Smooth muscle cell (in vitro differentiated cells): ENCODE measurements around the gene C1QTNF7. TPM values are rescaled to one million over a fixed set of nuclear protein-coding genes. Genes with fewer than 3 reads are reported as not detected.

Experiments used
- DNase-seq: peaks from one replicate; lab custom pipeline; 2025; ENCODE audit not compliant: unreplicated experiment; lab: John Stamatoyannopoulos, UW
- H2AFZ ChIP-seq: fragments of 200-600 bp; sonication (generic); 2 replicates; pipeline ENCODE4 v1.6.0; 2016; ENCODE audit warnings: antibody characterized with exemption, low read depth, mild to moderate bottlenecking
- H3F3A ChIP-seq: fragments of 200-600 bp; sonication (generic); 2 replicates; pipeline ENCODE4 v1.6.0; 2017; ENCODE audit warnings: antibody characterized with exemption, low read depth
- H3K27ac ChIP-seq: fragments of 200-600 bp; sonication (generic); 2 replicates; pipeline ENCODE4 v1.5.1; 2016; ENCODE audit warnings: low read depth, mild to moderate bottlenecking
- H3K27me3 ChIP-seq: fragments of 200-600 bp; sonication (generic); 2 replicates; pipeline ENCODE4 v1.6.1; 2016; ENCODE audit warnings: low read depth, mild to moderate bottlenecking
- H3K36me3 ChIP-seq: fragments of 200-600 bp; sonication (generic); 2 replicates; pipeline ENCODE4 v1.5.1; 2016; ENCODE audit warnings: low read depth
- H3K4me1 ChIP-seq: fragments of 200-600 bp; sonication (generic); 2 replicates; pipeline ENCODE4 v1.5.1; 2016; ENCODE audit warnings: low read depth
- H3K4me2 ChIP-seq: fragments of 200-600 bp; sonication (generic); 2 replicates; pipeline ENCODE4 v1.6.0; 2016; ENCODE audit warnings: mild to moderate bottlenecking
- H3K4me3 ChIP-seq: fragments of 200-600 bp; sonication (generic); 2 replicates; pipeline ENCODE4 v1.5.1; 2016; ENCODE audit warnings: mild to moderate bottlenecking
- H3K79me2 ChIP-seq: fragments of 200-600 bp; sonication (generic); 2 replicates; pipeline ENCODE4 v1.6.0; 2016; ENCODE audit warnings: low read depth, mild to moderate bottlenecking
- H3K9ac ChIP-seq: fragments of 200-600 bp; sonication (generic); 2 replicates; pipeline ENCODE4 v1.6.0; 2016; ENCODE audit warnings: low read depth
- H3K9me3 ChIP-seq: fragments of 200-600 bp; sonication (generic); replicated peaks from 2 replicates; pipeline ENCODE4 v1.5.1; 2016; ENCODE audit warnings: low read depth
- H4K20me1 ChIP-seq: fragments of 200-600 bp; sonication (generic); 2 replicates; pipeline ENCODE4 v1.6.0; 2016; ENCODE audit warnings: low read depth
- CTCF ChIP-seq: fragments of 200-600 bp; sonication (generic); IDR thresholded peaks from 2 replicates; pipeline ENCODE4 v1.5.1; 2017; ENCODE audit warnings: borderline replicate concordance, mild to moderate bottlenecking, antibody characterized with exemption; ENCODE audit not compliant: insufficient read depth, poor library complexity, severe bottlenecking
- WGBS: methylation state at CpG from one replicate; pipeline ENCODE4 v1.1.7; 2016; ENCODE audit warnings: low lambda C conversion rate; 5-methylcytosine and 5-hydroxymethylcytosine counted together
- polyA plus RNA-seq: library from polyadenylated mRNA; unstranded; fragments of >200 nt; fragmentation: Nextera tagmentation; extraction: Ambion mirVana; gene quantifications from 2 replicates; pipeline ENCODE4 v1.2.1, GENCODE V29; 2016
- total RNA-seq: library from RNA; depleted of rRNA; stranded (reverse); fragments of >200 nt; gene quantifications from 2 replicates; pipeline ENCODE4 v1.2.3, GENCODE V29; 2014

Gene C1QTNF7
- total and polyA plus RNA-seq, 2 experiments from 2014 or later: 2.3 to 5.3 TPM

GRCh38 chr4:15488658-15489470 is 61.0 kb downstream of the C1QTNF7 start:
- Histone ChIP-seq H3K9ac (no peak overlapping the region), H3K4me1 (no peaks in the 10 kb centered on the region), H4K20me1 (no peaks in the 10 kb centered on the region), H3K27me3 (no peaks in the 10 kb centered on the region), H3K4me2 (no peak overlapping the region), H3K36me3 (peaks cover 16% of the 10 kb centered on the region), H3K9me3 (peaks cover 3% of the 10 kb centered on the region), H3K79me2 (no peaks in the 10 kb centered on the region), H2AFZ (no peak overlapping the region), H3K27ac (no peak overlapping the region), H3F3A (no peaks in the 10 kb centered on the region), H3K4me3 (no peak overlapping the region)
- DNase-seq: no peak
- 96% methylated on average over 6 of the region's 6 CpGs for WGBS
- TF ChIP-seq CTCF: no peak

GRCh38 chr4:15489551-15489950 is 61.7 kb downstream of the C1QTNF7 start:
- H3K79me2 ChIP-seq: no peaks in the 10 kb centered on the region
- H3K27me3 ChIP-seq: no peaks in the 10 kb centered on the region
- H2AFZ ChIP-seq: no peak overlapping the region
- H3K9ac ChIP-seq: no peak overlapping the region
- H3K4me2 ChIP-seq: no peak overlapping the region
- no peak for TF ChIP-seq CTCF
- peaks cover 16% of the 10 kb centered on the region for H3K36me3 ChIP-seq
- H3K4me3 ChIP-seq: no peak overlapping the region
- H3K9me3 ChIP-seq: peaks cover 3% of the 10 kb centered on the region
- DNase-seq: no peak
- no peaks in the 10 kb centered on the region for H4K20me1 ChIP-seq
- H3K27ac ChIP-seq: no peak overlapping the region
- H3F3A ChIP-seq: no peaks in the 10 kb centered on the region
- 87% methylated on average over 2 of the region's 2 CpGs for WGBS
- H3K4me1 ChIP-seq: no peaks in the 10 kb centered on the region

DNA sequence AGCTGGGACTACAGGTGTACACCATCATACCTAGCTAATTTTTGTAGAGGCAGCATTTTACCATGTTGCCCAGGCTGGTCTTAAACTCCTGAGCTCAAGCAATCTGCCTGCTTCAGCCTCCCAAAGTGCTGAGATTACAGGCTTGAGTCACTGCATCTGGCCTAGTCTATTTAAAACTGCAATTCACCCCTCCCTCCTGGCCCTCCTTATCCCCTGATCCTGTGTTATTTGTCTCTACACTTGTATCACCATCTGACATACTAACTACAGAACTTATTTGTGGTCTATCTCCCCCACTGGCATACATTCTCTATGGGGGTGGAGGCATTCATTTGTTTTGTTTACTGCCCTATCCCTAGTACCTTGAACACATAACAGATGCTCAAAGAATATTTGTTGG is 65.6 kb downstream of the C1QTNF7 start:
- Histone ChIP-seq H3F3A (no peaks in the 10 kb centered on the region), H3K4me3 (no peak overlapping the region), H3K79me2 (no peaks in the 10 kb centered on the region), H4K20me1 (no peaks in the 10 kb centered on the region), H3K36me3 (peaks cover 13% of the 10 kb centered on the region), H3K27me3 (no peaks in the 10 kb centered on the region), H3K27ac (no peak overlapping the region), H3K9ac (no peak overlapping the region), H3K9me3 (no peaks in the 10 kb centered on the region), H3K4me2 (no peak overlapping the region), H2AFZ (no peak overlapping the region), H3K4me1 (no peaks in the 10 kb centered on the region)
- no peak for TF ChIP-seq CTCF
- DNase-seq: no peak

GRCh38 chr4:15495621-15496020 is 67.8 kb downstream of the C1QTNF7 start:
- H4K20me1 ChIP-seq: no peaks in the 10 kb centered on the region
- H3K79me2 ChIP-seq: no peaks in the 10 kb centered on the region
- no peaks in the 10 kb centered on the region for H3F3A ChIP-seq
- H3K27ac ChIP-seq: no peak overlapping the region
- H3K27me3 ChIP-seq: no peaks in the 10 kb centered on the region
- 82% methylated on average over 1 of the region's 1 CpG for WGBS
- H3K36me3 ChIP-seq: peaks cover 4% of the 10 kb centered on the region
- no peak for DNase-seq
- H3K4me3 ChIP-seq: no peak overlapping the region
- H3K4me1 ChIP-seq: no peaks in the 10 kb centered on the region
- no peaks in the 10 kb centered on the region for H3K9me3 ChIP-seq
- no peak overlapping the region for H2AFZ ChIP-seq
- no peak for TF ChIP-seq CTCF
- H3K9ac ChIP-seq: no peak overlapping the region
- H3K4me2 ChIP-seq: no peak overlapping the region
